Hepatocyte (in vitro differentiated cells): ENCODE measurements around the gene TIMMDC1.

ENCODE experiments used
- EZH2 ChIP-seq: fragments of 200-600 bp; sonication (generic); IDR thresholded peaks from 2 replicates; pipeline ENCODE4 v1.6.1; 2016; ENCODE audit warnings: antibody characterized with exemption, mild to moderate bottlenecking, borderline replicate concordance
- TF ChIP-seq, protein P1 (sequence below): fragments of 200-600 bp; sonication (generic); IDR thresholded peaks from 2 replicates; pipeline ENCODE4 v1.5.1; 2016; ENCODE audit warnings: antibody characterized with exemption, mild to moderate bottlenecking; ENCODE audit not compliant: poor library complexity

DNA sequence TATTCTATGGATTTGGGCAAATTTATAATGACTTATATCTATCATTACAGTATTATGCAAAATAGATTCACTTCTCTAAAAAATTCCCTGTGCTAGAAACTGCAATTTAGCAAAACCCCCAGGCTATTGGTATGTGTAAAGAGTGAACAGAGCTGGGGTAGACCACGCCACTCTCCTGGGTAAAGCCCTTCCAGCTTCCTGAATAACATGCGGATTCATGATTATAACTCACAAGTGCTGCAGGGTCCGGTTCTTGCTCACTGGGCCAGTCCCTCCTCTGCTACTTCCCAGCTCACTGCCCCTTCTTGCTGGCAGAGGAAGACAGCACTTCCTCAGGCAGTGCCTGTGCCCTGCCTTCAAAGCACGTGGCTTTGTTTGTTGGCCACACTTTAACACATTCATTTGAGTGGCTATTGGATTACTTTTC is 57.0 kb downstream of the TIMMDC1 start:
- TF ChIP-seq, protein P1, sequence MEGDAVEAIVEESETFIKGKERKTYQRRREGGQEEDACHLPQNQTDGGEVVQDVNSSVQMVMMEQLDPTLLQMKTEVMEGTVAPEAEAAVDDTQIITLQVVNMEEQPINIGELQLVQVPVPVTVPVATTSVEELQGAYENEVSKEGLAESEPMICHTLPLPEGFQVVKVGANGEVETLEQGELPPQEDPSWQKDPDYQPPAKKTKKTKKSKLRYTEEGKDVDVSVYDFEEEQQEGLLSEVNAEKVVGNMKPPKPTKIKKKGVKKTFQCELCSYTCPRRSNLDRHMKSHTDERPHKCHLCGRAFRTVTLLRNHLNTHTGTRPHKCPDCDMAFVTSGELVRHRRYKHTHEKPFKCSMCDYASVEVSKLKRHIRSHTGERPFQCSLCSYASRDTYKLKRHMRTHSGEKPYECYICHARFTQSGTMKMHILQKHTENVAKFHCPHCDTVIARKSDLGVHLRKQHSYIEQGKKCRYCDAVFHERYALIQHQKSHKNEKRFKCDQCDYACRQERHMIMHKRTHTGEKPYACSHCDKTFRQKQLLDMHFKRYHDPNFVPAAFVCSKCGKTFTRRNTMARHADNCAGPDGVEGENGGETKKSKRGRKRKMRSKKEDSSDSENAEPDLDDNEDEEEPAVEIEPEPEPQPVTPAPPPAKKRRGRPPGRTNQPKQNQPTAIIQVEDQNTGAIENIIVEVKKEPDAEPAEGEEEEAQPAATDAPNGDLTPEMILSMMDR, result no peak
- no peak for TF ChIP-seq EZH2
